Fibroblast of mammary gland (primary cell): ENCODE data around the gene ADAMTS18.
A peak's percentile ranks its signal among the peaks of the same experiment; 100 is the strongest.

Source experiments
- DNase-seq: peaks from one replicate; pipeline ENCODE4 v3.0.0-alpha.2; 2010; ENCODE audit warnings: low read depth
- H3K4me3 ChIP-seq: 2 replicates; pipeline ENCODE4 v1.5.1; 2011; ENCODE audit warnings: low read depth, mild to moderate bottlenecking, low read length, moderate library complexity; ENCODE audit not compliant: control insufficient read depth
- CTCF ChIP-seq: conservative IDR thresholded peaks from 2 replicates; pipeline ENCODE4 v1.5.1; 2011; ENCODE audit warnings: low read depth, low read length, inconsistent platforms; ENCODE audit not compliant: control insufficient read depth, insufficient read depth

The ADAMTS18 gene

DNA sequence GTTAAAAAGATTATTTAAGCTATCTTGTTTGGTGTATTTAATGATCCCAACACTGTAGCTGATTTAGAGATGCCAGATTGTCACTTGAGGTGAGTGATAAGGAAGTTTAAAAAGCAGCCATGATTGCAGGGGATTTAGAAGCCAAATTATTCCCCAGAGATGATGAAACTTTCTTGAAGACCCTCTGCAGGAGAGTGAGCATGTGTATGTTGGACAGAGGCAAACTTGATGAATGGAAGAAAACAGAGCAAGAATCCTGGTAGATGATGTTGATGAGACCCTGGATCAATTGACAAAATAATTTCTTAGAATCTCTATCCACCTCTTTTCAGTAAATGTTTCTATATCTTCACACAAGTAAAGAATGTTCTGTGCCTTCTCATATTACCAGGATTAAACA is 14.4 kb upstream of the ADAMTS18 start:
- DNase-seq: no peak
- H3K4me3 ChIP-seq: no peak overlapping the region
- no peak for TF ChIP-seq CTCF

- TF ChIP-seq CTCF: no peak
- no peak for DNase-seq
- no peak overlapping the region for H3K4me3 ChIP-seq
Measured at GRCh38 chr16:77445324-77445723, 10.5 kb upstream of the ADAMTS18 start.

DNA sequence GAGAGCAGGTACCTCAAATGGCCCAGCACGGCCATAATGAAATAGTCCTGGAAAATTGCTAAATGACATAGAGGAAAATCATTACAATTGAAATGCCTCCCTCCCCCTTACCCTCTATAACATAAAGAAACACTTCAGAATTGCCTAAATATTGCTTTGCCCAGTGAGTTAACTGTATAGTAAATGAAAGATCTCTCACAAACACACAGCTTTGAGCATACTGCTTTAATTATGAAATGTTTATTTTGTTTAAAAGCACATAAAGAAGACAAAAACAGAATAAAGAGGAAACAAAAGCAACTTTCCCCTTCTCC is 9.3 kb upstream of the ADAMTS18 start:
- H3K4me3 ChIP-seq: no peak overlapping the region
- no peak for DNase-seq
- no peak for TF ChIP-seq CTCF

- TF ChIP-seq CTCF: no peak
- no peak for DNase-seq
- no peak overlapping the region for H3K4me3 ChIP-seq
Measured at GRCh38 chr16:77443357-77444146, 8.7 kb upstream of the ADAMTS18 start.

DNA sequence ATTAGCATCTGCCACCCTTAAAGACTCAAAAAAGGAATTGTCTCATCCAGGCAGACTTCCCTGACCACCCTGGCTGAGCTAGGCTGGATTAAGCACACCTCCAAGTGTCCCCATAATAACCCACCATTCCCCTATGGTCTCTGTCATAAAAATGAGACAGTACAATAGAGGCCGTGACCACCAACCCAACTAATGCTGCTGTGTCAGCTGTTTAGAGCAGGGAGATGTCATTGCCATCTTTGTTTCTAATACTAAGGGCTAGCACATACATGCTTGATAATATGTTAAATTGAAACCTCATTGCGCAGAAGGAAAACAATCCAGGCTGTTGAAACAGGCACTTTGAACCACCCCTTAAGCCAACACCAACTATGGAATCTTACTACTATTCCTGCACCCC is 7.2 kb upstream of the ADAMTS18 start:
- H3K4me3 ChIP-seq: no peak overlapping the region
- DNase-seq: no peak
- TF ChIP-seq CTCF: no peak

GRCh38 chr16:77439106-77439505 is 4.3 kb upstream of the ADAMTS18 start:
- DNase-seq: no peak
- TF ChIP-seq CTCF: no peak
- H3K4me3 ChIP-seq: no peak overlapping the region

DNA sequence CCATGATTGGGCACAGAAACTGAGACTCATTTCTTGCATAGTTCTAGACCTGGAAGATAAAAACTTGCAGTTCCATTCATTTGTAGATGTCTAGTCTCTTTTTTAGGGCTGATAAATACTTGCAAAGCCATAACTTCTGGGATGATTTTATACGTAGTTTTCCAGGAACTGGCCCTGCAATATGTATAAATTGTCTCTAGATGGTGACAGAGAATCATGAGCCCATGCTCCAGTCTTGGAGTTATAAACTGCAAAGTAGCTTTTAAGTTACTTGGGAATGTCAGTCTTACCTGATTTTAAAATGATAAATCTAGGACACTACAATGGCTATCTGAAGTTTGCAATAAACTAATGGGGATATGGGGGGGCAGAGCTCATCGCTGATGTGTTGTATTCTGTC is 3.0 kb upstream of the ADAMTS18 start:
- H3K4me3 ChIP-seq: no peak overlapping the region
- peak; percentile 25 for DNase-seq
- TF ChIP-seq CTCF: peak; percentile 33
